ENCODE measurements around the gene HSD11B2.

DNA sequence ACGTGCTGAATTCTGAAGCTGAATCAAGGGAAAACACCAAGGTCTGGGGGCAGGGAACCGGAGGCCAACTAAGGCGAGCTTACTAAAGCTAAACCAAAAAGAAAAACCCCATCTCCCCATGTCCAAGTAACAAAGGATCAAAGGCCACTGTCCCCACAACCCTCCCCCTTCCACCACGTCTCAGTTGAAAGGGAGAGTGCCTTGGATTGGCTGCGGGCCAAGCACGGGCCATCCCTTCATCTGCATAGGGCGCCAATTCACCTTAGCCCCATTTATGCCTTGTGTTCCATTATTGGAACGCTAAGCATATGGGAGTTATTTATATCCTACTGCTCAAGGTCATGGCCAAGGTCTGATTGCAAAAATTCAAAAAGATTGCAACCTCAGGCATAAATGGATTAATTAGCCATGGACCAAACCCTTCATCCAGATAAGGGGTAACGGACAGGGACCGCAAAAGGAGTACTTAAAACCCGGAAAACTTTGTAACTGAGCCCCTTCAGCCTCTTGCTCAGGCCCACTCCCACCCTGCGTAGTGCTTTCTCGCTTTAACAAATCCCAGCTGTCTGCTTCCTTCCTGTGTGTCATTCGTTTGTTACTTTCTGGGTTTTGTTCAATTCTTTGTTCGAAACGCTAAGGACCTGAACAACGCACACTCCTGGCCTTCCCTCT is 50.8 kb downstream of the HSD11B2 start:
- TF ChIP-seq, protein P1, sequence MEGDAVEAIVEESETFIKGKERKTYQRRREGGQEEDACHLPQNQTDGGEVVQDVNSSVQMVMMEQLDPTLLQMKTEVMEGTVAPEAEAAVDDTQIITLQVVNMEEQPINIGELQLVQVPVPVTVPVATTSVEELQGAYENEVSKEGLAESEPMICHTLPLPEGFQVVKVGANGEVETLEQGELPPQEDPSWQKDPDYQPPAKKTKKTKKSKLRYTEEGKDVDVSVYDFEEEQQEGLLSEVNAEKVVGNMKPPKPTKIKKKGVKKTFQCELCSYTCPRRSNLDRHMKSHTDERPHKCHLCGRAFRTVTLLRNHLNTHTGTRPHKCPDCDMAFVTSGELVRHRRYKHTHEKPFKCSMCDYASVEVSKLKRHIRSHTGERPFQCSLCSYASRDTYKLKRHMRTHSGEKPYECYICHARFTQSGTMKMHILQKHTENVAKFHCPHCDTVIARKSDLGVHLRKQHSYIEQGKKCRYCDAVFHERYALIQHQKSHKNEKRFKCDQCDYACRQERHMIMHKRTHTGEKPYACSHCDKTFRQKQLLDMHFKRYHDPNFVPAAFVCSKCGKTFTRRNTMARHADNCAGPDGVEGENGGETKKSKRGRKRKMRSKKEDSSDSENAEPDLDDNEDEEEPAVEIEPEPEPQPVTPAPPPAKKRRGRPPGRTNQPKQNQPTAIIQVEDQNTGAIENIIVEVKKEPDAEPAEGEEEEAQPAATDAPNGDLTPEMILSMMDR (tag by site-specific recombination; IDR thresholded peaks at IDR 0.05), result no peak
- TF ChIP-seq, protein P2, sequence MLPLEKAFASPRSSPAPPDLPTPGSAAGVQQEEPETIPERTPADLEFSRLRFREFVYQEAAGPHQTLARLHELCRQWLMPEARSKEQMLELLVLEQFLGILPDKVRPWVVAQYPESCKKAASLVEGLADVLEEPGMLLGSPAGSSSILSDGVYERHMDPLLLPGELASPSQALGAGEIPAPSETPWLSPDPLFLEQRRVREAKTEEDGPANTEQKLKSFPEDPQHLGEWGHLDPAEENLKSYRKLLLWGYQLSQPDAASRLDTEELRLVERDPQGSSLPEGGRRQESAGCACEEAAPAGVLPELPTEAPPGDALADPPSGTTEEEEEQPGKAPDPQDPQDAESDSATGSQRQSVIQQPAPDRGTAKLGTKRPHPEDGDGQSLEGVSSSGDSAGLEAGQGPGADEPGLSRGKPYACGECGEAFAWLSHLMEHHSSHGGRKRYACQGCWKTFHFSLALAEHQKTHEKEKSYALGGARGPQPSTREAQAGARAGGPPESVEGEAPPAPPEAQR (tag by site-specific recombination; IDR thresholded peaks at IDR 0.05), result no peak
- TF ChIP-seq ZNF626 (tag by site-specific recombination; IDR thresholded peaks at IDR 0.05) (no peak), ZFP69B (tag by site-specific recombination; IDR thresholded peaks at IDR 0.05) (no peak), ZNF274 (IDR thresholded peaks at IDR 0.05; ENCODE audit: low read length) (no peak), ZNF274 (tag by site-specific recombination; IDR thresholded peaks at IDR 0.05; ENCODE audit: borderline replicate concordance) (no peak), HOXA7 (CRISPR knock-in tag; IDR thresholded peaks at IDR 0.05; ENCODE audit: borderline replicate concordance) (no peak), TCF7L2 (IDR thresholded peaks at IDR 0.05; ENCODE audit: borderline replicate concordance, low read depth, low read length) (no peak), MZF1 (tag by site-specific recombination; IDR thresholded peaks at IDR 0.05; ENCODE audit: borderline replicate concordance) (peak; percentile 28; the same call in 1 of the 2 replicates), ZNF830 (tag by site-specific recombination; IDR thresholded peaks at IDR 0.05; ENCODE audit: low read depth) (no peak), ZNF561 (tag by site-specific recombination; IDR thresholded peaks at IDR 0.05; ENCODE audit: borderline replicate concordance) (no peak)
- TF ChIP-seq, protein P3, sequence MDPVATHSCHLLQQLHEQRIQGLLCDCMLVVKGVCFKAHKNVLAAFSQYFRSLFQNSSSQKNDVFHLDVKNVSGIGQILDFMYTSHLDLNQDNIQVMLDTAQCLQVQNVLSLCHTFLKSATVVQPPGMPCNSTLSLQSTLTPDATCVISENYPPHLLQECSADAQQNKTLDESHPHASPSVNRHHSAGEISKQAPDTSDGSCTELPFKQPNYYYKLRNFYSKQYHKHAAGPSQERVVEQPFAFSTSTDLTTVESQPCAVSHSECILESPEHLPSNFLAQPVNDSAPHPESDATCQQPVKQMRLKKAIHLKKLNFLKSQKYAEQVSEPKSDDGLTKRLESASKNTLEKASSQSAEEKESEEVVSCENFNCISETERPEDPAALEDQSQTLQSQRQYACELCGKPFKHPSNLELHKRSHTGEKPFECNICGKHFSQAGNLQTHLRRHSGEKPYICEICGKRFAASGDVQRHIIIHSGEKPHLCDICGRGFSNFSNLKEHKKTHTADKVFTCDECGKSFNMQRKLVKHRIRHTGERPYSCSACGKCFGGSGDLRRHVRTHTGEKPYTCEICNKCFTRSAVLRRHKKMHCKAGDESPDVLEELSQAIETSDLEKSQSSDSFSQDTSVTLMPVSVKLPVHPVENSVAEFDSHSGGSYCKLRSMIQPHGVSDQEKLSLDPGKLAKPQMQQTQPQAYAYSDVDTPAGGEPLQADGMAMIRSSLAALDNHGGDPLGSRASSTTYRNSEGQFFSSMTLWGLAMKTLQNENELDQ (tag by site-specific recombination; IDR thresholded peaks at IDR 0.05; ENCODE audit: low read depth), result no peak
- TF ChIP-seq, protein P4, sequence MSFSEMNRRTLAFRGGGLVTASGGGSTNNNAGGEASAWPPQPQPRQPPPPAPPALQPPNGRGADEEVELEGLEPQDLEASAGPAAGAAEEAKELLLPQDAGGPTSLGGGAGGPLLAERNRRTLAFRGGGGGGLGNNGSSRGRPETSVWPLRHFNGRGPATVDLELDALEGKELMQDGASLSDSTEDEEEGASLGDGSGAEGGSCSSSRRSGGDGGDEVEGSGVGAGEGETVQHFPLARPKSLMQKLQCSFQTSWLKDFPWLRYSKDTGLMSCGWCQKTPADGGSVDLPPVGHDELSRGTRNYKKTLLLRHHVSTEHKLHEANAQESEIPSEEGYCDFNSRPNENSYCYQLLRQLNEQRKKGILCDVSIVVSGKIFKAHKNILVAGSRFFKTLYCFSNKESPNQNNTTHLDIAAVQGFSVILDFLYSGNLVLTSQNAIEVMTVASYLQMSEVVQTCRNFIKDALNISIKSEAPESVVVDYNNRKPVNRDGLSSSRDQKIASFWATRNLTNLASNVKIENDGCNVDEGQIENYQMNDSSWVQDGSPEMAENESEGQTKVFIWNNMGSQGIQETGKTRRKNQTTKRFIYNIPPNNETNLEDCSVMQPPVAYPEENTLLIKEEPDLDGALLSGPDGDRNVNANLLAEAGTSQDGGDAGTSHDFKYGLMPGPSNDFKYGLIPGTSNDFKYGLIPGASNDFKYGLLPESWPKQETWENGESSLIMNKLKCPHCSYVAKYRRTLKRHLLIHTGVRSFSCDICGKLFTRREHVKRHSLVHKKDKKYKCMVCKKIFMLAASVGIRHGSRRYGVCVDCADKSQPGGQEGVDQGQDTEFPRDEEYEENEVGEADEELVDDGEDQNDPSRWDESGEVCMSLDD (tag by site-specific recombination; IDR thresholded peaks at IDR 0.05), result no peak
- TF ChIP-seq, protein P5, sequence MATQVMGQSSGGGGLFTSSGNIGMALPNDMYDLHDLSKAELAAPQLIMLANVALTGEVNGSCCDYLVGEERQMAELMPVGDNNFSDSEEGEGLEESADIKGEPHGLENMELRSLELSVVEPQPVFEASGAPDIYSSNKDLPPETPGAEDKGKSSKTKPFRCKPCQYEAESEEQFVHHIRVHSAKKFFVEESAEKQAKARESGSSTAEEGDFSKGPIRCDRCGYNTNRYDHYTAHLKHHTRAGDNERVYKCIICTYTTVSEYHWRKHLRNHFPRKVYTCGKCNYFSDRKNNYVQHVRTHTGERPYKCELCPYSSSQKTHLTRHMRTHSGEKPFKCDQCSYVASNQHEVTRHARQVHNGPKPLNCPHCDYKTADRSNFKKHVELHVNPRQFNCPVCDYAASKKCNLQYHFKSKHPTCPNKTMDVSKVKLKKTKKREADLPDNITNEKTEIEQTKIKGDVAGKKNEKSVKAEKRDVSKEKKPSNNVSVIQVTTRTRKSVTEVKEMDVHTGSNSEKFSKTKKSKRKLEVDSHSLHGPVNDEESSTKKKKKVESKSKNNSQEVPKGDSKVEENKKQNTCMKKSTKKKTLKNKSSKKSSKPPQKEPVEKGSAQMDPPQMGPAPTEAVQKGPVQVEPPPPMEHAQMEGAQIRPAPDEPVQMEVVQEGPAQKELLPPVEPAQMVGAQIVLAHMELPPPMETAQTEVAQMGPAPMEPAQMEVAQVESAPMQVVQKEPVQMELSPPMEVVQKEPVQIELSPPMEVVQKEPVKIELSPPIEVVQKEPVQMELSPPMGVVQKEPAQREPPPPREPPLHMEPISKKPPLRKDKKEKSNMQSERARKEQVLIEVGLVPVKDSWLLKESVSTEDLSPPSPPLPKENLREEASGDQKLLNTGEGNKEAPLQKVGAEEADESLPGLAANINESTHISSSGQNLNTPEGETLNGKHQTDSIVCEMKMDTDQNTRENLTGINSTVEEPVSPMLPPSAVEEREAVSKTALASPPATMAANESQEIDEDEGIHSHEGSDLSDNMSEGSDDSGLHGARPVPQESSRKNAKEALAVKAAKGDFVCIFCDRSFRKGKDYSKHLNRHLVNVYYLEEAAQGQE (tag by site-specific recombination; IDR thresholded peaks at IDR 0.05), result no peak

All from HEK293 (cell line).